DMS 273 (cell line): Measurements from ENCODE around the gene CAPN15.
"Not testable (repeated sequence)": the region's sequence is repeated elsewhere in the genome, so short reads cannot be mapped to it uniquely, and the experiment has no call there.

Experiments used
- DNase-seq: peaks from one replicate; lab custom pipeline; 2025; ENCODE audit not compliant: unreplicated experiment; lab: John Stamatoyannopoulos, UW

CAPN15 gene

GRCh38 chr16:589658-590187 is 62.2 kb downstream of the CAPN15 start, which contains the start of gene RAB40C:
TSS of gene RAB40C (plus strand) at chr16:590066. CDS start at chr16:590292, 226 bp downstream.
- peak; percentile 99 for DNase-seq

- DNase-seq = peak; percentile 74
Measured at GRCh38 chr16:590188-590814, 62.8 kb downstream of the CAPN15 start.

- no peak for DNase-seq
Measured at GRCh38 chr16:590815-591200, 63.3 kb downstream of the CAPN15 start.

- no peak for DNase-seq
Measured at GRCh38 chr16:591231-591630, 63.7 kb downstream of the CAPN15 start.

- DNase-seq = no peak
Measured at GRCh38 chr16:591892-592517, 64.5 kb downstream of the CAPN15 start.

- peak; percentile 84 for DNase-seq
Measured at GRCh38 chr16:592518-593306, 65.2 kb downstream of the CAPN15 start.

- DNase-seq = no peak
Measured at GRCh38 chr16:593406-593805, 65.9 kb downstream of the CAPN15 start.

- no peak for DNase-seq
Measured at GRCh38 chr16:593807-594206, 66.3 kb downstream of the CAPN15 start.

- DNase-seq = no peak
Measured at GRCh38 chr16:595094-595528, 67.6 kb downstream of the CAPN15 start.

- no peak for DNase-seq
Measured at GRCh38 chr16:595942-596735, 68.6 kb downstream of the CAPN15 start.

- no peak for DNase-seq
Measured at GRCh38 chr16:596736-597060, 69.2 kb downstream of the CAPN15 start.

GRCh38 chr16:597655-598054 is 70.1 kb downstream of the CAPN15 start:
- not testable (repeated sequence) for DNase-seq

- no peak for DNase-seq
Measured at GRCh38 chr16:598823-599739, 71.6 kb downstream of the CAPN15 start.

GRCh38 chr16:600781-601180 is 73.3 kb downstream of the CAPN15 start:
- peak; percentile 70 for DNase-seq

GRCh38 chr16:603933-604332 is 76.4 kb downstream of the CAPN15 start:
- DNase-seq = no peak
